HG03103 (cell line): ENCODE data around the gene CDX1.
"Not testable (repeated sequence)": the region's sequence is repeated elsewhere in the genome, so short reads cannot be mapped to it uniquely, and the experiment has no call there.

Source experiments
- ATAC-seq: cut with Tn5 transposase; IDR thresholded peaks from one replicate; pipeline ENCODE4 v1.9.1; 2021; ENCODE audit warnings: low read depth; ENCODE audit not compliant: unreplicated experiment

The CDX1 gene

GRCh38 chr5:150222906-150223305 lies 56.3 kb downstream of the CDX1 start:
- no peak for ATAC-seq

DNA sequence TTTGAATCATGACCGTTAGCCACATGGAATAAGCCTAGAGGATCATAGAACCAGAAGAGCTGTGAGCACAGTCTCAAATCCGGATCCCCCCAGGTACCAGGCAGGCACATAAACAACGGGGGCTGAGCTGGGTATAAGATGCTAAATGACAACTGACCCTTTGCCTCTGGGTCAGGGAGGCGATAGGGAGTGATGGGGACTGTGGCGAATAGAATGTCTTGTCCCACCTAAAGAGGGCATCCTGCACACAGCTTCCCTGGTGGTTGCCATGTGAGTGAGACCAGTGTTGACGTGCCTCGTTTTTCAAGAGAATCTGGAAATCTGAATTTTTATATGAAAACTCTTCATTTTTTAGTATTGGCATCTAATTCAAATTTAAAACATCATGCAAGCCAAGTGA lies 56.9 kb downstream of the CDX1 start:
- no peak for ATAC-seq

GRCh38 chr5:150224483-150225027 lies 58.0 kb downstream of the CDX1 start:
- no peak for ATAC-seq

DNA sequence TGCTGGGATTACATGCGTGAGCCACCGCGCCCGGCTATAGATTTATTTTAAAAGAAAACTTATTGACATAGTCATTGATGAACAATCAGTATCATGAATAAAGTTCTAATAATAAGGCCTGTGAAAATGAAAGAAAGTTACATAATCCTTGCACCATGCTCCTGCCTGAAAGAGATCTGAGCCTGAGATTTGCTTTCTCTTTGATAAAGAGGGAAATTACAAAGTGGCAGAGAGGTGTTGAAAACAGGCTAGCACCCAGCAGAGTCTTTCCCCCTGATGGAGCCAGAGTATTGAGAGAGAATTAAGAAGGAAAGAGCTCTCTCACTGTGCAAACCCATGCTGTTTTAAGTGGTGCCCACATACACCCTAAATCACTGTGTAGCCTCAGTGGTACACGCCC lies 60.5 kb downstream of the CDX1 start:
- no peak for ATAC-seq

DNA sequence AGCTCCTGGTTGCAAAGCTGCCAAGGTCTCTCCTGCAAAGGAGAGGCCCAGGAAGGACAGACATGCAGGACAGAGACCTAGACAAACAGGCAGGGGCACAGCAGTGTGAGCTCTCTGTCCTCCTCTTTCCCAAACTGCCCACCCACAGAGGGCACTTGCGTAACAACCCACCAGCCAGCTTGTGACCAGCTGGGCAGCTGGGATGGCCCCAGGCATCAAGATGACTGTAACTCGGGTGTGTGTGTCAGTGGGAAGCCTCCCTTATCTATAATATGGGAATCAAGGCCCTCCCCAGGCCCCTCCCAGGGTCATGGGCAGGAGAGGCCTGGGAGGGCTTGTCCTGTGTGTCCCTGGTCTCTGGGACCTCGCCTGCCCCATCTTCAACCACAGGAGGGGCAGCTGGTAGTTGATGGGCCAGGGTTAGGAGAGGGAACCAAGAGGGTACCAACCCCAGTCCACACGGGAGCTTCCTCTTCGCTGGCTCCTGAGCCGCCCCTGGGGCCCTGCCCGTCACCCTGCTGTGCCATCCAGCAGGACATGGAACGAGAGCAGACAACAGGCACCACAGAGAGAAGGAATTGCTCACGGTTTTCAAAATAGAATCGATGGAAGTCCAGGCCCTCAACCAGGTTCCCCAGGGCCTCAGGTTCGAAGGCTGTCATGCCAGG lies 61.2 kb downstream of the CDX1 start:
- no peak for ATAC-seq

DNA sequence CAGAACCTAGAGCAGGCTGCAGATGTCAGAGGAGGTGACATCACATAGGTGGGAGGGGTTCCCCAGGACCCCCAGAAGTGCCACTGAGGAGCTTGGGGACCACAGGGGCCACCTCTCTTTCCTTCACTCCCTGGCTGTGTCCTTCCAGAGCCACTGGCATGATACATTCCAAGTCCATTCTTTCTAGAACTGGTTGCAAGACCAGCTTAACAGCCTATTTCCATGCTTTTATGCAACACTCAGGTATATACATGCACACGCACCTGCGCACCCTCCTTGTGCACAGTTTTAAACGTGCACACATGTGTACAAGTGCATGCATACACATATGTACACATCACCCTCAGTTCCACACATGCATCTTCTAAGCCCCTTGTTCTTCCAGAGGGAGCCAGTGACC lies 63.0 kb downstream of the CDX1 start:
- no peak for ATAC-seq

- no peak for ATAC-seq
Observed at GRCh38 chr5:150230842-150231241, 64.3 kb downstream of the CDX1 start.

DNA sequence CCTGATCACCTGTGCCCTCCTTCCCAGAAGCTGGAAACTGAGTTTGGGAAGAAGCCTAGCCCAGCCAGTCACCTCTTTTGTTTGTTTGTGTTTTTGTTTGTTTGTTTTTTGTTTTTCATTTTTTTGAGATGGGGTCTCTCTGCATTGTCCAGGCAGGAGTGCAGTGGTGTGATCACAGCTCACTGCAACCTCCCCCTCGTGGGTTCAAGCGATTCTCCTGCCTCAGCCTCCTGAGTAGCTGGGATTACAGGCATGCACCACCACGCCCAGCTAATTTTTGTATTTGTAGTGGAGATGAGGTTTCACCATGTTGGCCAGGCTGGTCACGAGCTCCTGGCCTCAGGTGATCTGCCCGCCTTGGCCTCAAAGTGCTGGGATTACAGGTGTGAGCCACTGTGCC lies 67.1 kb downstream of the CDX1 start:
- ATAC-seq = not testable (repeated sequence)
